HepG2 (cell line): Measurements from ENCODE around the gene CACNB4. TPM values are rescaled to one million over a fixed set of nuclear protein-coding genes. Genes with fewer than 3 reads are reported as not detected.
A peak's percentile ranks its signal among the peaks of the same experiment; 100 is the strongest.

Experiments used
- MEF2D ChIP-seq: sonication (generic); formaldehyde crosslinking; IDR thresholded peaks from 2 replicates; pipeline ENCODE4 v1.5.1; 2020; ENCODE audit warnings: mild to moderate bottlenecking, missing genetic modification reagents
- NFRKB ChIP-seq: fragments of 450-650 bp; IDR thresholded peaks from 2 replicates; pipeline ENCODE4 v1.6.1; 2017
- PAWR ChIP-seq: sonication (generic); formaldehyde crosslinking; IDR thresholded peaks from 2 replicates; pipeline ENCODE4 v1.4.0; 2020; ENCODE audit warnings: missing genetic modification reagents, mild to moderate bottlenecking, borderline replicate concordance
- SNRNP70 ChIP-seq: fragments of 200-400 bp; formaldehyde crosslinking; IDR thresholded peaks from 2 replicates; pipeline ENCODE4 v1.6.1; 2017; ENCODE audit warnings: mild to moderate bottlenecking, low read depth, low read length, moderate library complexity
- ZNF124 ChIP-seq: sonication (generic); formaldehyde crosslinking; IDR thresholded peaks from 2 replicates; pipeline ENCODE4 v1.4.0; 2020; ENCODE audit warnings: missing genetic modification reagents
- ZNF501 ChIP-seq: sonication (generic); formaldehyde crosslinking; IDR thresholded peaks from 2 replicates; pipeline ENCODE4 v1.5.1; 2020; ENCODE audit warnings: mild to moderate bottlenecking, moderate library complexity, missing genetic modification reagents
- ZNF567 ChIP-seq: sonication (generic); formaldehyde crosslinking; IDR thresholded peaks from 2 replicates; pipeline ENCODE4 v1.8.1; 2023; ENCODE audit warnings: mild to moderate bottlenecking, missing genetic modification reagents, borderline replicate concordance
- ZNF776 ChIP-seq: sonication (generic); formaldehyde crosslinking; IDR thresholded peaks from 2 replicates; pipeline ENCODE4 v1.4.0; 2020; ENCODE audit warnings: mild to moderate bottlenecking, missing genetic modification reagents
- polyA plus RNA-seq, 8 experiments: library from polyadenylated mRNA; depleted of rRNA in 3 of 8; stranded (reverse) in 7 of 8; unstranded in 1 of 8; fragments of >200 nt; fragmentation: Illumina TruSeq in 4 of 8; extraction: Trizol in 4 of 8; gene quantifications; 2 replicates each; pipeline versions ENCODE4 v1.2.1 to v1.2.3, GENCODE V29; 2011 to 2016; ENCODE audit warnings: low read depth in 4 of 8, missing spikeins in 1 of 8, mixed read lengths in 1 of 8; ENCODE audit not compliant: insufficient read depth in 1 of 8
- total RNA-seq, 5 experiments: library from RNA; depleted of rRNA; stranded (reverse); fragments of >200 nt; fragmentation: Illumina TruSeq; extraction: Trizol; gene quantifications; 2 replicates each; pipeline ENCODE4 v1.2.3, GENCODE V29; 2016; ENCODE audit warnings: low read depth in 1 of 5
- TF ChIP-seq, protein P1 (sequence below), 2 experiments: fragments of 450-650 bp in 1 of 2; sonication (generic) in 1 of 2; formaldehyde crosslinking in 1 of 2; IDR thresholded peaks; 2 replicates each; pipeline versions ENCODE4 v1.6.1 to v1.8.0; 2016 to 2022; ENCODE audit warnings: antibody characterized with exemption in 1 of 2, mild to moderate bottlenecking in 1 of 2, missing genetic modification reagents in 1 of 2
- TF ChIP-seq, protein P2 (sequence below): IDR thresholded peaks from 2 replicates; pipeline ENCODE4 v1.6.1; 2012; ENCODE audit warnings: low read length, improper control_type of control experiment

Gene CACNB4
- total and polyA plus RNA-seq, 2 of the 13 experiments (the other 11 are each of a cell fraction or from before 2014, with no cell fraction given), result 5.1 to 14.3 TPM

DNA sequence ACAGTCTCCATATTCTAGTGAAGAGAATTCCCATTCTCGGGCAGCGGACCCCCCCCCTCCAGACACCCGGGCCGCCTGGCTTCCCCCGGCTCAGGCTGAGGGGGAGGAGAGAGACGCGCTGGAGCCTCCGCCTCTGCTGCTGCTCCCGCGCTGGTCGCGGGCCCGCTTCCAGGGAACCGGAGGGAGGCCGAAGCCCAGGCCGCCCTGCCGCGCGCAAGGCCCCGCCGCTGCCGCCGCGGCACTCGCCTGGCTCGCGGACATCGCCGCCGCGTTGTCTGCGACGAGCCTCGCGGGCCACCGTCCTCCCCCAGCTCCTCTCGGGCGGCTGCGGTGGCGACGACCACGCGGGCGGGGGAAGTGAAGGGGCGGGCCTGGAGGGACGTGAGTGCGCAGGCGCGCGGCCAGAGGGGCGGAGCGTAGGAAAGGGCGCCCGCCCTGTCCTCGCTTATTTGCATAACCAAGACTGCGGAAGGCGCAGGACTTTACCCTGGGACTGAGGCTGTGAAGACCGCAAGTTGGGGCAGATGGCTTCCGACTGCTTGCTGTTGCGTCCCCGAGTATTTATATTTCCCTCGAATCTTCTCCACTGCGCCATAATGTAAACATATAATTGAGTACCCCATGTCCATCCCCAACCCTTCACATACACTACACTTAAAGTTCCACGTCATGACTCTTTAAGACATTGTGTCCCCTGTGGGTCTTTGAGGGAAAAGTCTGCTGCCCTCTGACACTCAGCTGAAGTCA, 270.5 kb downstream of the CACNB4 start, which contains the start of gene ARL5A (continued):
- TF ChIP-seq MEF2D (CRISPR knock-in tag) (no peak), ZNF501 (CRISPR knock-in tag) (no peak), ZNF567 (CRISPR knock-in tag) (peak; percentile 95; the same call in 1 of the 2 replicates), NFRKB (no peak), ZNF776 (peak; percentile 92; the same call in 1 of the 2 replicates), ZNF124 (CRISPR knock-in tag) (peak; percentile 80), PAWR (no peak), SNRNP70 (no peak)
- TF ChIP-seq, protein P1, sequence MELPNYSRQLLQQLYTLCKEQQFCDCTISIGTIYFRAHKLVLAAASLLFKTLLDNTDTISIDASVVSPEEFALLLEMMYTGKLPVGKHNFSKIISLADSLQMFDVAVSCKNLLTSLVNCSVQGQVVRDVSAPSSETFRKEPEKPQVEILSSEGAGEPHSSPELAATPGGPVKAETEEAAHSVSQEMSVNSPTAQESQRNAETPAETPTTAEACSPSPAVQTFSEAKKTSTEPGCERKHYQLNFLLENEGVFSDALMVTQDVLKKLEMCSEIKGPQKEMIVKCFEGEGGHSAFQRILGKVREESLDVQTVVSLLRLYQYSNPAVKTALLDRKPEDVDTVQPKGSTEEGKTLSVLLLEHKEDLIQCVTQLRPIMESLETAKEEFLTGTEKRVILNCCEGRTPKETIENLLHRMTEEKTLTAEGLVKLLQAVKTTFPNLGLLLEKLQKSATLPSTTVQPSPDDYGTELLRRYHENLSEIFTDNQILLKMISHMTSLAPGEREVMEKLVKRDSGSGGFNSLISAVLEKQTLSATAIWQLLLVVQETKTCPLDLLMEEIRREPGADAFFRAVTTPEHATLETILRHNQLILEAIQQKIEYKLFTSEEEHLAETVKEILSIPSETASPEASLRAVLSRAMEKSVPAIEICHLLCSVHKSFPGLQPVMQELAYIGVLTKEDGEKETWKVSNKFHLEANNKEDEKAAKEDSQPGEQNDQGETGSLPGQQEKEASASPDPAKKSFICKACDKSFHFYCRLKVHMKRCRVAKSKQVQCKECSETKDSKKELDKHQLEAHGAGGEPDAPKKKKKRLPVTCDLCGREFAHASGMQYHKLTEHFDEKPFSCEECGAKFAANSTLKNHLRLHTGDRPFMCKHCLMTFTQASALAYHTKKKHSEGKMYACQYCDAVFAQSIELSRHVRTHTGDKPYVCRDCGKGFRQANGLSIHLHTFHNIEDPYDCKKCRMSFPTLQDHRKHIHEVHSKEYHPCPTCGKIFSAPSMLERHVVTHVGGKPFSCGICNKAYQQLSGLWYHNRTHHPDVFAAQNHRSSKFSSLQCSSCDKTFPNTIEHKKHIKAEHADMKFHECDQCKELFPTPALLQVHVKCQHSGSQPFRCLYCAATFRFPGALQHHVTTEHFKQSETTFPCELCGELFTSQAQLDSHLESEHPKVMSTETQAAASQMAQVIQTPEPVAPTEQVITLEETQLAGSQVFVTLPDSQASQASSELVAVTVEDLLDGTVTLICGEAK (IDR thresholded peaks at IDR 0.05), result no peak
- TF ChIP-seq, protein P1 (CRISPR knock-in tag; IDR thresholded peaks at IDR 0.05), result no peak
- TF ChIP-seq, protein P2, sequence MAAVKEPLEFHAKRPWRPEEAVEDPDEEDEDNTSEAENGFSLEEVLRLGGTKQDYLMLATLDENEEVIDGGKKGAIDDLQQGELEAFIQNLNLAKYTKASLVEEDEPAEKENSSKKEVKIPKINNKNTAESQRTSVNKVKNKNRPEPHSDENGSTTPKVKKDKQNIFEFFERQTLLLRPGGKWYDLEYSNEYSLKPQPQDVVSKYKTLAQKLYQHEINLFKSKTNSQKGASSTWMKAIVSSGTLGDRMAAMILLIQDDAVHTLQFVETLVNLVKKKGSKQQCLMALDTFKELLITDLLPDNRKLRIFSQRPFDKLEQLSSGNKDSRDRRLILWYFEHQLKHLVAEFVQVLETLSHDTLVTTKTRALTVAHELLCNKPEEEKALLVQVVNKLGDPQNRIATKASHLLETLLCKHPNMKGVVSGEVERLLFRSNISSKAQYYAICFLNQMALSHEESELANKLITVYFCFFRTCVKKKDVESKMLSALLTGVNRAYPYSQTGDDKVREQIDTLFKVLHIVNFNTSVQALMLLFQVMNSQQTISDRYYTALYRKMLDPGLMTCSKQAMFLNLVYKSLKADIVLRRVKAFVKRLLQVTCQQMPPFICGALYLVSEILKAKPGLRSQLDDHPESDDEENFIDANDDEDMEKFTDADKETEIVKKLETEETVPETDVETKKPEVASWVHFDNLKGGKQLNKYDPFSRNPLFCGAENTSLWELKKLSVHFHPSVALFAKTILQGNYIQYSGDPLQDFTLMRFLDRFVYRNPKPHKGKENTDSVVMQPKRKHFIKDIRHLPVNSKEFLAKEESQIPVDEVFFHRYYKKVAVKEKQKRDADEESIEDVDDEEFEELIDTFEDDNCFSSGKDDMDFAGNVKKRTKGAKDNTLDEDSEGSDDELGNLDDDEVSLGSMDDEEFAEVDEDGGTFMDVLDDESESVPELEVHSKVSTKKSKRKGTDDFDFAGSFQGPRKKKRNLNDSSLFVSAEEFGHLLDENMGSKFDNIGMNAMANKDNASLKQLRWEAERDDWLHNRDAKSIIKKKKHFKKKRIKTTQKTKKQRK, result no peak
